PC-9 (cell line): Measurements from ENCODE around the gene ANAPC5.

Source experiments
- CTCF ChIP-seq: fragments of 200-600 bp; sonication (generic); conservative IDR thresholded peaks from 2 replicates; pipeline ENCODE4 v1.6.1; 2017; ENCODE audit warnings: mixed run types, antibody characterized with exemption, mild to moderate bottlenecking, moderate library complexity
- EZH2 ChIP-seq: fragments of 200-600 bp; sonication (generic); IDR thresholded peaks from 2 replicates; pipeline ENCODE4 v1.8.0; 2017; ENCODE audit warnings: antibody characterized with exemption, low read depth

DNA sequence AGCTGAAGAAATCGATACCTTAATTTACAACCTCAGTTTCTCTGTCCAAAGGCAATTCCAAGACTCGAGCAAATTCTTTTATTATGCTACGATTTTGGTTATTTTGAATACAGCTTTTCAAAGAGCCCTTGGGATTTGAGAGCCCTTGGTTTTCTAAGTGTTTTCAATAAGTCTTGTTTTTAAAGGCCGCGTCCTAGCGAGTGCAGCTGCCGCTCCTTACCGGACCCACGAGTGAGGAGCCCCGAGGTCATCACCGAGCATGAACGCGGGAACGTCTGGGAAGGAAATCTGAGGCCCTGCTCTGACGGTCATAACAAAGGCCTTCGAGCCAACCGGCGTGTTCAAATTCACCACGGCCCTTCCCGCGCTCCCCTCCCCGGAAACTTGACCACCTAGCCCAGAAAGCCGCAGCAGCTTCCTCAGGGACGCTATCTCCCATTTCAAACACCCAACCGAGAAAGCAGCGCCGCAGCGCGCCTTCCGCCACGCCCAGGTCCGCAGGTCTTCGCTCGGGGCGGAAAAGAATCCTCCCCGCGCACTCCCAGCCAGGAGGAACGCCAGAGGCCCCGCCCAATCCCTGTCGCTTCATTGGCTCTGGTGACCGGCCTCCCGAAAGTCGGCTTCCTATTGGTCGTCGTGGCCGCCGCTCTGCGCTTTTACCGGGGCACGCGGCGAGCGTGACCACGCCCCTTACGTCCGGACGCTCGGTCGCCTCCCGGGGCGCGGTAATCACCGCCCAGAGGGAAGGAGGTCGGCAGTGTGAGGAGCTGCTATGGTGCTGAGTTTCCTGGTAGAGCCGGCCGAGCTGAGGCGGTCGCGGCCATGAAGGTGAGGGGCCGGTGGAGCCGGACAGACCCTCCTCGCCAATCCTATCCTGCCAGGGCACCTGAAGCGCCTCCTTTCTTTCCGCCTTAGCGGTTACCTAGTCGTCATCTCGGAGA lies 47.5 kb upstream of the ANAPC5 start, which contains the start of gene RNF34:
- TF ChIP-seq EZH2 (no peak), CTCF (no peak)
